ENCODE data around the gene CTPS2. TPM values are rescaled to one million over a fixed set of nuclear protein-coding genes. Genes with fewer than 3 reads are reported as not detected.
"Not testable (repeated sequence)": the region's sequence is repeated elsewhere in the genome, so short reads cannot be mapped to it uniquely, and the experiment has no call there.

The CTPS2 gene
- total and polyA plus RNA-seq, 9 donors: 13.3 to 20.1 (median 16.3) TPM

- peaks cover 35% of the 10 kb centered on the region for H3K36me3 ChIP-seq (ENCODE audit: control insufficient read depth, insufficient read depth, low read length)
Observed at GRCh38 chrX:16739574-16739973, 27.1 kb upstream of the CTPS2 start.

DNA sequence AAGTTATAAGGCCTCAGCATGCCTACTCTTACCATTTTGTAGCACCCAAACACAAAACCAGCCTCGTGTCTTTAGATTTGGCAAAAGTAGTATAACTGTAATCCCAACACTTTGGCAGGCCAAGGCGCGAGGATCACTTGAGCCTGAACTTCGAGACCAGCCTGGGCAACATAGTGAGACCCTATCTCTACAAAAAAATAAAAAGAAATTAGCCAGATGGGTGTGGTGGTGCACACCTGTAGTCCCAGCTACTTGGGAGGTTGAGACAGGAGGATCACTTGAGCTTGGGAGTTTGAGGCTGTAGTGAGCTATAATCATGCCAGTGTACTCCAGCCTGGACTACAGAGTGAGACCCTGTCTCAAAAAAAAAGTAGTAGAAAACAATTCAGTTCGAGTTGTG, 24.6 kb upstream of the CTPS2 start:
- WGBS (ENCODE audit: insufficient coverage): 100% methylated on average over 2 of the region's 5 CpGs
- H3K27me3 ChIP-seq (ENCODE audit: control insufficient read depth, insufficient read depth, low read length): peaks cover 7% of the 10 kb centered on the region
- H3K27ac ChIP-seq (ENCODE audit: low read length): no peak overlapping the region
- DNase-seq: no peak
- H3K4me3 ChIP-seq (ENCODE audit: low read length): no peak overlapping the region
- H3K9me3 ChIP-seq (replicated peaks; ENCODE audit: control insufficient read depth, low read depth, low read length): no peaks in the 10 kb centered on the region
- H3K4me1 ChIP-seq (ENCODE audit: control insufficient read depth, insufficient read depth, low read length): no peaks in the 10 kb centered on the region
- H3K36me3 ChIP-seq (ENCODE audit: control insufficient read depth, insufficient read depth, low read length): peaks cover 21% of the 10 kb centered on the region

More at GRCh38 chrX:16739574-16739973, 27.1 kb upstream of the CTPS2 start:
- peaks cover 10% of the 10 kb centered on the region for H3K27me3 ChIP-seq (ENCODE audit: control insufficient read depth, insufficient read depth, low read length)
- DNase-seq: no peak
- no peaks in the 10 kb centered on the region for H3K4me1 ChIP-seq (ENCODE audit: control insufficient read depth, insufficient read depth, low read length)
- H3K27ac ChIP-seq (ENCODE audit: low read length): no peak overlapping the region
- no peak overlapping the region for H3K4me3 ChIP-seq (ENCODE audit: low read length)
- no peaks in the 10 kb centered on the region for H3K9me3 ChIP-seq (replicated peaks; ENCODE audit: control insufficient read depth, low read depth, low read length)
- WGBS (ENCODE audit: insufficient coverage): 73% methylated on average over 6 of the region's 6 CpGs

DNA sequence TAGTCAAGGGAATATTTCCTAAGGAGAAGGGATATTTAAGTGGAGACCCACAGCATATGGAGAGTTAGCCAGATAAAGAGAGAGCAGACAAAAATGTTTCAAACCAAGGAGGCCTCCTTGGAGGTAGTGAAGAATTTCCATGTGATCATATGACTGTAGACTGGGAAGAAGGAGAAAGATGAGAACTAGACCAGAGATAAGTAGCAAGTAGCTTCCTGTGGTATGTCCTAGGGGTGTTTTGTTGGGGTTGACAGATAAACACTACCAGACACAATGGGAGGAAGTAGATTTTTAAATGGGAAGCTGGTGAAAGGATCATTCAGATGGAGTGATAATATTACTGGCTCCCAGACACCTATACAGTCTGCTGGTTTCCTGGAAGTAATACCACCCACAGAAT, 20.5 kb upstream of the CTPS2 start:
- DNase-seq: no peak
- H3K4me1 ChIP-seq (ENCODE audit: control insufficient read depth, insufficient read depth, low read length): no peaks in the 10 kb centered on the region
- H3K9me3 ChIP-seq (replicated peaks; ENCODE audit: control insufficient read depth, low read depth, low read length): no peaks in the 10 kb centered on the region
- H3K4me3 ChIP-seq (ENCODE audit: low read length): no peak overlapping the region
- H3K27me3 ChIP-seq (ENCODE audit: control insufficient read depth, insufficient read depth, low read length): peaks cover 5% of the 10 kb centered on the region
- H3K36me3 ChIP-seq (ENCODE audit: control insufficient read depth, insufficient read depth, low read length): peaks cover 18% of the 10 kb centered on the region
- no peak overlapping the region for H3K27ac ChIP-seq (ENCODE audit: low read length)

DNA sequence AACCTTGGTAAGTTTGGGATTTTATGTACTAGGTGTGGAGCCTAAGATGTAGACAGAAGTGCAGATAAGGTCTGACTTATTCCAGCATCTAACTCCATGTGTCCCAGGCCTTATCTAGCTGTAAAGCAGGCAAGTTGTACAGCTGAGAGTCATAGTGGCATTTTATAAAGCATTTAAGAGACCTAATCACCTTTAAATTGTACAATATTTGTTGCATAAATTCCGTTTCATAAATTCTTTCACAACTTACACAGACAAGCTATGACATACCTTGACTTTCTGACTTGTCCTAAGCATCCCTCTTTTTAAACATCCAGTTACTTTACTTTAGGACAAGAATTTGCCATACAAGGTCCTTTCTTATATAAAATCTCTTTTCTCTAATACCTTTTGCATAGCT, 18.0 kb upstream of the CTPS2 start:
- no peaks in the 10 kb centered on the region for H3K36me3 ChIP-seq (ENCODE audit: control insufficient read depth, insufficient read depth, low read length)
- H3K4me3 ChIP-seq (ENCODE audit: low read length): no peak overlapping the region
- H3K27ac ChIP-seq (ENCODE audit: low read length): no peak overlapping the region
- H3K9me3 ChIP-seq (replicated peaks; ENCODE audit: control insufficient read depth, low read depth, low read length): no peaks in the 10 kb centered on the region
- whole genome bisulfite sequencing (ENCODE audit: insufficient coverage): no CpG with 5 or more reads among the region's 1 CpG
- no peaks in the 10 kb centered on the region for H3K4me1 ChIP-seq (ENCODE audit: control insufficient read depth, insufficient read depth, low read length)
- H3K27me3 ChIP-seq (ENCODE audit: control insufficient read depth, insufficient read depth, low read length): peaks cover 6% of the 10 kb centered on the region
- DNase-seq: no peak

GRCh38 chrX:16727637-16728036, 15.2 kb upstream of the CTPS2 start:
- DNase-seq: no peak
- Histone ChIP-seq H3K4me3 (ENCODE audit: low read length) (no peak overlapping the region), H3K4me1 (ENCODE audit: control insufficient read depth, insufficient read depth, low read length) (no peaks in the 10 kb centered on the region), H3K9me3 (replicated peaks; ENCODE audit: control insufficient read depth, low read depth, low read length) (no peaks in the 10 kb centered on the region), H3K27ac (ENCODE audit: low read length) (no peak overlapping the region), H3K27me3 (ENCODE audit: control insufficient read depth, insufficient read depth, low read length) (peaks cover 15% of the 10 kb centered on the region), H3K36me3 (ENCODE audit: control insufficient read depth, insufficient read depth, low read length) (no peaks in the 10 kb centered on the region)

GRCh38 chrX:16726347-16726988, 14.0 kb upstream of the CTPS2 start:
- H3K9me3 ChIP-seq (replicated peaks; ENCODE audit: control insufficient read depth, low read depth, low read length); H3K4me3 ChIP-seq (ENCODE audit: low read length); H3K36me3 ChIP-seq (ENCODE audit: control insufficient read depth, insufficient read depth, low read length); DNase-seq; H3K27ac ChIP-seq (ENCODE audit: low read length); H3K4me1 ChIP-seq (ENCODE audit: control insufficient read depth, insufficient read depth, low read length): not testable (repeated sequence)
- H3K27me3 ChIP-seq (ENCODE audit: control insufficient read depth, insufficient read depth, low read length): peaks cover 14% of the 10 kb centered on the region
- no CpG with 5 or more reads among the region's 5 CpGs for WGBS (ENCODE audit: insufficient coverage)

DNA sequence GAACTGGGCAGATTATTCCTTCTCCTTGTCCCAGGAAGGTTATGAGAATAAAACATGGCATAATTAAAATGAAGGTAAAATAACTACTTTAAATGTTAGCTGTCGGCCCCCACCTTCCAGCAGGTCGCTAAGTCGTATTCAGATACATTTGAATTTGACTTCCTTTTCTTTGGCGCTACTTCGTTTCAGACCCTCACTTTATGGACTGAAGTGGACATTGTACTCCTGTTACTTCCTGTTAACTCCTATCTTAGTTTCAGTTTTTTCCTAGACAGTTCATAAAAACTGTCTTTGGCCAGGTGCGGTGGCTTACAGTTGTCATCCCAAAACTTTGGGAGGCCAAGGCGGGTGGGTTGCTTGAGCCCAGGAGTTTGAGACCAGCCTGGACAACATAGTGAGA, 12.6 kb upstream of the CTPS2 start:
- Histone ChIP-seq H3K4me3 (ENCODE audit: low read length) (no peak overlapping the region), H3K27ac (ENCODE audit: low read length) (no peak overlapping the region), H3K27me3 (ENCODE audit: control insufficient read depth, insufficient read depth, low read length) (peaks cover 14% of the 10 kb centered on the region), H3K36me3 (ENCODE audit: control insufficient read depth, insufficient read depth, low read length) (no peaks in the 10 kb centered on the region), H3K9me3 (replicated peaks; ENCODE audit: control insufficient read depth, low read depth, low read length) (no peaks in the 10 kb centered on the region), H3K4me1 (ENCODE audit: control insufficient read depth, insufficient read depth, low read length) (peaks cover 6% of the 10 kb centered on the region)
- 87% methylated on average over 6 of the region's 7 CpGs for WGBS (ENCODE audit: insufficient coverage)
- DNase-seq: no peak

- Histone ChIP-seq H3K36me3 (ENCODE audit: control insufficient read depth, insufficient read depth, low read length) (no peaks in the 10 kb centered on the region), H3K4me1 (ENCODE audit: control insufficient read depth, insufficient read depth, low read length) (peaks cover 10% of the 10 kb centered on the region), H3K9me3 (replicated peaks; ENCODE audit: control insufficient read depth, low read depth, low read length) (no peaks in the 10 kb centered on the region), H3K27ac (ENCODE audit: low read length) (no peak overlapping the region), H3K27me3 (ENCODE audit: control insufficient read depth, insufficient read depth, low read length) (peaks cover 16% of the 10 kb centered on the region), H3K4me3 (ENCODE audit: low read length) (no peak overlapping the region)
- DNase-seq: no peak
- WGBS (ENCODE audit: insufficient coverage): no CpG with 5 or more reads among the region's 4 CpGs
Observed at GRCh38 chrX:16722481-16722880, 10.0 kb upstream of the CTPS2 start.

DNA sequence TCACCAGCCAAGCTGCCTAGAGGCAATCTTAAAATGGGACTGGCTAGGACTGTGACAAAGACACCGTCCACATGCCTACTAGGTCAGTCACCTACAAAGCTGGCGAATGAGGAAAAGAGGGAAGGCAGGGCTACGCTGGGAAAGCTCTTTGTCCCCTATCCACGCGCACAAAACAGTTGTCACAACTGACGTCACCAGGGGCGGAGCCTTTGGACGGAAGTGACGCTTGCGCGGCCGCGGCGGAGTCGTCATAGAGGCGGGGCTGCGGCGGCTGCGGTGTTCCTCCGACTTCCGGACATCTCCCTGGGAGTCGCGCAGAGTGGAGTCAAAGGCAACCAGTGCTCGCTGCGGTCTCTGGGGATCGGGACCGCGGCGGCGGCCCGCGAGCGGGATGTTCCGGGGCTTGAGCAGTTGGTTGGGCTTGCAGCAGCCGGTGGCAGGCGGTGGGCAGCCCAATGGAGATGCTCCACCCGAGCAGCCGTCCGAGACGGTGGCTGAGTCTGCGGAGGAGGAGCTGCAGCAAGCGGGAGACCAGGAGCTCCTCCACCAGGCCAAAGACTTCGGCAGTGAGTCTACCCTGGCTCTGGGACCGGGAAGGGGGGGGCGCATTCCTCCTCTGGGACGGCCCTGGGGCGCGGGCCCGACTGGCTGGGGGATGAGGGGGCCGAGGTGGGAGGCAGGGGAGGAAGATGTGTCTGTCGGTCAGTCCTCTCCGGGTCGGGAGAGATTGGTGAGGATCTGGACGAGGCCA, 7.0 kb upstream of the CTPS2 start, which contains the start of gene SYAP1:
TSS of gene SYAP1 (plus strand) at position 279 of the 751 bp plus-strand sequence. CDS start at position 392, 113 bp downstream.
- Histone ChIP-seq H3K9me3 (replicated peaks; ENCODE audit: control insufficient read depth, low read depth, low read length) (no peaks in the 10 kb centered on the region), H3K27ac (ENCODE audit: low read length) (peak within 1 kb of the TSS; percentile 95), H3K4me1 (ENCODE audit: control insufficient read depth, insufficient read depth, low read length) (peaks cover 10% of the 10 kb centered on the region), H3K36me3 (ENCODE audit: control insufficient read depth, insufficient read depth, low read length) (no peaks in the 10 kb centered on the region), H3K27me3 (ENCODE audit: control insufficient read depth, insufficient read depth, low read length) (peaks cover 11% of the 10 kb centered on the region), H3K4me3 (ENCODE audit: low read length) (peak within 1 kb of the TSS; percentile 77)
- WGBS (ENCODE audit: insufficient coverage): under 1% methylated on average over 48 of the region's 54 CpGs
- DNase-seq: peak; percentile 99

DNA sequence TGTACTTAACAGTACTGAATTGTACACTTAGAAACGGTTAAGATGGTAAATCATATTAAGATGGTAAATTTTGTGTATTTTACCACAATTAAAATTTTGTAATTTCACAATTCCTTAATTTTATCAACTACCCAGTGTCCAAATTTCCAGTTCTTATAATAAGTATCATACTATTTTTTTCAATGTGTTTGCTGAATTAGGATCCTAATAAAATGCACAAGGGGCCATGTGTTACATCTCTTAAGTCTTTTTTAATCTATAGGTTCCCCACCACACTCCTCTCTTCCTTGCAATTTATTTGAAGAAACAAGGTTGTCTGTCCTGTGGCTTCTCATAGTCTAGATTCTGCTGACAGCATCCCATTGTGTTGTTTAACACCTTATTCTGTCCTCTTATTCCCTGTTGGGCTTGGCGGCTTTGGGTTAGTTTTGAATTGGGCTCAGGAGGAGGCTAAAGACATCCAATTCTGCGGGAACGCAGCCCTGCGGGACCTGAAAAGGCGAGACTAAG, 6.4 kb upstream of the CTPS2 start:
- no CpG with 5 or more reads among the region's 6 CpGs for WGBS (ENCODE audit: insufficient coverage)

More for the DNA sequence above, 6.4 kb upstream of the CTPS2 start:
- H3K27ac ChIP-seq (ENCODE audit: low read length): peak overlapping the region; percentile 95
- H3K27me3 ChIP-seq (ENCODE audit: control insufficient read depth, insufficient read depth, low read length): peaks cover 12% of the 10 kb centered on the region
- no peak for DNase-seq
- H3K36me3 ChIP-seq (ENCODE audit: control insufficient read depth, insufficient read depth, low read length): no peaks in the 10 kb centered on the region
- no peaks in the 10 kb centered on the region for H3K9me3 ChIP-seq (replicated peaks; ENCODE audit: control insufficient read depth, low read depth, low read length)
- H3K4me1 ChIP-seq (ENCODE audit: control insufficient read depth, insufficient read depth, low read length): peaks cover 10% of the 10 kb centered on the region
- peak overlapping the region; percentile 77 for H3K4me3 ChIP-seq (ENCODE audit: low read length)
